GM12878 (cell line): ENCODE results near the gene ARL16. TPM values are rescaled to one million over a fixed set of nuclear protein-coding genes. Genes with fewer than 3 reads are reported as not detected.

Source experiments
- BCL3 ChIP-seq: IDR thresholded peaks from 2 replicates; pipeline ENCODE4 v1.6.1; 2011; ENCODE audit warnings: borderline replicate concordance, low read depth, mild to moderate bottlenecking, moderate library complexity, low read length; ENCODE audit not compliant: insufficient read depth, poor library complexity, severe bottlenecking
- BHLHE40 ChIP-seq, 2 experiments: fragments of 450-650 bp in 1 of 2; IDR thresholded peaks; 2 replicates each; pipeline ENCODE4 v1.6.1; 2011 to 2017; ENCODE audit warnings: low read depth in 2 of 2, borderline replicate concordance in 1 of 2, improper control_type of control experiment in 1 of 2, low read length in 1 of 2, mild to moderate bottlenecking in 1 of 2
- CREB1 ChIP-seq: IDR thresholded peaks from 2 replicates; pipeline ENCODE4 v1.6.1; 2012; ENCODE audit warnings: low read depth, mild to moderate bottlenecking, inconsistent platforms
- E2F4 ChIP-seq: IDR thresholded peaks from 2 replicates; pipeline ENCODE4 v1.6.1; 2012; ENCODE audit warnings: low read depth, low read length, improper control_type of control experiment
- FOXK2 ChIP-seq: fragments of 450-650 bp; IDR thresholded peaks from 2 replicates; pipeline ENCODE4 v1.6.1; 2017; ENCODE audit warnings: mild to moderate bottlenecking, moderate library complexity
- GATAD2B ChIP-seq: fragments of 450-650 bp; conservative IDR thresholded peaks from 2 replicates; pipeline ENCODE4 v1.6.1; 2017; ENCODE audit warnings: low read depth, mild to moderate bottlenecking, moderate library complexity
- HSF1 ChIP-seq: fragments of 150-350 bp; IDR thresholded peaks from 2 replicates; pipeline ENCODE4 v1.6.1; 2014; ENCODE audit warnings: mild to moderate bottlenecking, low read depth, low read length
- KDM1A ChIP-seq: fragments of 200-600 bp; sonication (generic); IDR thresholded peaks from 2 replicates; pipeline ENCODE4 v1.6.1; 2016; ENCODE audit warnings: borderline replicate concordance
- NR2F1 ChIP-seq: fragments of 450-650 bp; conservative IDR thresholded peaks from 2 replicates; pipeline ENCODE4 v1.6.1; 2017; ENCODE audit warnings: mild to moderate bottlenecking
- NRF1 ChIP-seq: conservative IDR thresholded peaks from 2 replicates; pipeline ENCODE4 v1.6.1; 2011; ENCODE audit warnings: mild to moderate bottlenecking, low read depth, low read length, improper control_type of control experiment
- PKNOX1 ChIP-seq: fragments of 450-650 bp; IDR thresholded peaks from 2 replicates; pipeline ENCODE4 v1.6.1; 2016; ENCODE audit warnings: mild to moderate bottlenecking
- PML ChIP-seq: IDR thresholded peaks from 2 replicates; pipeline ENCODE4 v1.6.1; 2012; ENCODE audit warnings: low read length, inconsistent platforms
- SP1 ChIP-seq: IDR thresholded peaks from one replicate; pipeline ENCODE4 v1.6.1; 2011; ENCODE audit warnings: low read depth, low read length
- TAF1 ChIP-seq: IDR thresholded peaks from 2 replicates; pipeline ENCODE4 v1.6.1; 2011; ENCODE audit warnings: mild to moderate bottlenecking, low read depth, low read length, borderline replicate concordance
- USF2 ChIP-seq: IDR thresholded peaks from 2 replicates; pipeline ENCODE4 v1.6.1; 2011; ENCODE audit warnings: low read depth, low read length, improper control_type of control experiment, borderline replicate concordance
- ZBTB4 ChIP-seq: fragments of 450-650 bp; formaldehyde crosslinking; IDR thresholded peaks from 2 replicates; pipeline ENCODE4 v1.4.0; 2022; ENCODE audit warnings: mild to moderate bottlenecking, moderate library complexity
- ZNF217 ChIP-seq: fragments of 450-650 bp; IDR thresholded peaks from 2 replicates; pipeline ENCODE4 v1.6.1; 2017; ENCODE audit warnings: antibody characterized with exemption, mild to moderate bottlenecking
- ZNF24 ChIP-seq: fragments of 450-650 bp; IDR thresholded peaks from 2 replicates; pipeline ENCODE4 v1.6.1; 2017; ENCODE audit warnings: antibody characterized with exemption, mild to moderate bottlenecking
- polyA plus RNA-seq, 11 experiments: library from polyadenylated mRNA; depleted of rRNA in 4 of 11; unstranded in 6 of 11; stranded (reverse) in 5 of 11; fragments of >200 nt; fragmentation: Nextera tagmentation in 4 of 11; fragmentation: Illumina TruSeq in 1 of 11; extraction: Ambion mirVana in 4 of 11; extraction: Trizol in 1 of 11; gene quantifications; 1 replicate in 1 of 11; 2 replicates in 10 of 11; pipeline versions ENCODE4 v1.2.1 to v1.2.3, GENCODE V29; 2011 to 2016; ENCODE audit warnings: inconsistent platforms in 2 of 11, missing spikeins in 2 of 11, low read depth in 1 of 11
- total RNA-seq, 4 experiments: library from RNA; depleted of rRNA in 3 of 4; stranded (reverse); fragments of >200 nt in 3 of 4; fragmentation: Illumina TruSeq in 1 of 4; extraction: Trizol in 1 of 4; gene quantifications; 2 replicates each; pipeline versions ENCODE4 v1.2.1 to v1.2.3, GENCODE V29; 2013 to 2021

The ARL16 gene
- total and polyA plus RNA-seq, 10 of the 15 experiments (the other 5 are each of a cell fraction or from before 2014, with no cell fraction given), result 4.7 to 47.6 (median 30.9) TPM

- TF ChIP-seq USF2 (peak; percentile 53), FOXK2 (no peak), SP1 (peak; percentile 71), GATAD2B (peak; percentile 88), NRF1 (peak; percentile 63), CREB1 (peak; percentile 41; the same call in 1 of the 2 replicates), ZNF24 (no peak), ZBTB4 (CRISPR knock-in tag) (no peak), E2F4 (peak; percentile 62), PML (0 out of 2 replicates have a peak, but pooled peaks have one; percentile 44), PKNOX1 (peak; percentile 56; the same call in 1 of the 2 replicates), NR2F1 (peak; percentile 98), KDM1A (no peak), ZNF217 (no peak), TAF1 (0 out of 2 replicates have a peak, but pooled peaks have one; percentile 10), BHLHE40 (IDR thresholded peaks at IDR 0.05; ENCODE audit: borderline replicate concordance in 1 of 2, low read depth in 2 of 2, low read length in 1 of 2) (peak; percentile 84 to 96; a peak in 3 of 4 replicates), BCL3 (peak; percentile 54), HSF1 (no peak)
These were observed 28.3 kb upstream of the ARL16 start, which contains the start of gene SLC25A10 (continued) for GRCh38 chr17:81711814-81712467.
